GM21825 (cell line): Measurements from ENCODE around the gene PLXNC1.

ENCODE experiments used
- ATAC-seq: cut with Tn5 transposase; IDR thresholded peaks from one replicate; pipeline ENCODE4 v1.9.1; 2021; ENCODE audit warnings: mild to moderate bottlenecking, moderate library complexity; ENCODE audit not compliant: unreplicated experiment

Gene PLXNC1

GRCh38 chr12:94178882-94179281, 30.5 kb downstream of the PLXNC1 start:
- no peak for ATAC-seq

- ATAC-seq, result no peak
Measured at GRCh38 chr12:94179723-94180122, 31.3 kb downstream of the PLXNC1 start.

- ATAC-seq, result no peak
Measured at GRCh38 chr12:94180558-94181296, 32.4 kb downstream of the PLXNC1 start.

GRCh38 chr12:94182986-94183707, 34.8 kb downstream of the PLXNC1 start:
- ATAC-seq, result no peak

- ATAC-seq, result no peak
Measured at GRCh38 chr12:94183708-94184379, 35.5 kb downstream of the PLXNC1 start.

- no peak for ATAC-seq
Measured at GRCh38 chr12:94184995-94185719, 36.8 kb downstream of the PLXNC1 start.

- ATAC-seq, result no peak
Measured at GRCh38 chr12:94185801-94186200, 37.4 kb downstream of the PLXNC1 start.

- ATAC-seq, result no peak
Measured at GRCh38 chr12:94186278-94187241, 38.2 kb downstream of the PLXNC1 start.

- no peak for ATAC-seq
Measured at GRCh38 chr12:94187361-94187760, 39.0 kb downstream of the PLXNC1 start.

GRCh38 chr12:94190623-94191022, 42.2 kb downstream of the PLXNC1 start:
- no peak for ATAC-seq

- no peak for ATAC-seq
Measured at GRCh38 chr12:94191023-94191422, 42.6 kb downstream of the PLXNC1 start.

GRCh38 chr12:94191811-94192210, 43.4 kb downstream of the PLXNC1 start:
- ATAC-seq, result no peak

- ATAC-seq, result no peak
Measured at GRCh38 chr12:94192506-94192905, 44.1 kb downstream of the PLXNC1 start.

- ATAC-seq, result no peak
Measured at GRCh38 chr12:94193168-94193567, 44.8 kb downstream of the PLXNC1 start.

- ATAC-seq, result no peak
Measured at GRCh38 chr12:94195483-94195882, 47.1 kb downstream of the PLXNC1 start.

- no peak for ATAC-seq
Measured at GRCh38 chr12:94198469-94198868, 50.1 kb downstream of the PLXNC1 start.

GRCh38 chr12:94198872-94199271, 50.5 kb downstream of the PLXNC1 start:
- ATAC-seq, result no peak

GRCh38 chr12:94200069-94200468, 51.7 kb downstream of the PLXNC1 start:
- ATAC-seq, result no peak

- no peak for ATAC-seq
Measured at GRCh38 chr12:94200695-94201094, 52.3 kb downstream of the PLXNC1 start.
